Measurements from ENCODE around the gene CHI3L1.

DNA sequence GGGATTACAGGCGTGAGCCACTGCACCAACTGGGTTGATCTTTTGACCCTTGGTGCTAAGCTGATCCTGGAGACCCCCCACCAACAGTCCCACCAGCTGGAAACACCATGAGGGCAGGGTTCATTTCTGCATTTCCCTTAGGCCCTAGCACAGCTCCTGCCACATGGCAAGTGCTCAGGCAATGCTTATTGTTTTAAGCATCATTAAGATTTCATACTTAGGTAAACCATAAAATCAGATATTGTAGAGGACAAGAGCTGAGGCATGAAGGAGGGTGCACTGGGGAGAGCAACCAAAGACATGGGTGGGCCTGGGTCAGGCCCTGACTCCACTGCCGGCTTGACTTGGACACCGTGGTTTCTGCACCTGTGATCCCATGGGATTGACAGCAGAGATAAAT, 25.3 kb upstream of the CHI3L1 start:
- TF ChIP-seq EZH2 (IDR thresholded peaks at IDR 0.05; ENCODE audit: borderline replicate concordance, insufficient read depth, low read depth, low read length, poor library complexity, severe bottlenecking), result no peak
- TF ChIP-seq, protein P1, sequence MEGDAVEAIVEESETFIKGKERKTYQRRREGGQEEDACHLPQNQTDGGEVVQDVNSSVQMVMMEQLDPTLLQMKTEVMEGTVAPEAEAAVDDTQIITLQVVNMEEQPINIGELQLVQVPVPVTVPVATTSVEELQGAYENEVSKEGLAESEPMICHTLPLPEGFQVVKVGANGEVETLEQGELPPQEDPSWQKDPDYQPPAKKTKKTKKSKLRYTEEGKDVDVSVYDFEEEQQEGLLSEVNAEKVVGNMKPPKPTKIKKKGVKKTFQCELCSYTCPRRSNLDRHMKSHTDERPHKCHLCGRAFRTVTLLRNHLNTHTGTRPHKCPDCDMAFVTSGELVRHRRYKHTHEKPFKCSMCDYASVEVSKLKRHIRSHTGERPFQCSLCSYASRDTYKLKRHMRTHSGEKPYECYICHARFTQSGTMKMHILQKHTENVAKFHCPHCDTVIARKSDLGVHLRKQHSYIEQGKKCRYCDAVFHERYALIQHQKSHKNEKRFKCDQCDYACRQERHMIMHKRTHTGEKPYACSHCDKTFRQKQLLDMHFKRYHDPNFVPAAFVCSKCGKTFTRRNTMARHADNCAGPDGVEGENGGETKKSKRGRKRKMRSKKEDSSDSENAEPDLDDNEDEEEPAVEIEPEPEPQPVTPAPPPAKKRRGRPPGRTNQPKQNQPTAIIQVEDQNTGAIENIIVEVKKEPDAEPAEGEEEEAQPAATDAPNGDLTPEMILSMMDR (IDR thresholded peaks at IDR 0.05), result no peak

Data from B cell (primary cell).